SK-N-SH treated with all-trans-retinoic acid at 6 μM for 48 hours (cell line): ENCODE measurements around the gene CPSF2.

ENCODE experiments used
- ATAC-seq: fragments of 200-7000 bp; cut with Tn5 transposase; 3 replicates; pipeline ENCODE4 v1.9.1; 2020; ENCODE audit warnings: mild to moderate bottlenecking, moderate library complexity
- ARNTL ChIP-seq: fragments of 450-650 bp; formaldehyde crosslinking; IDR thresholded peaks from 2 replicates; pipeline ENCODE4 v1.5.0; 2020; ENCODE audit warnings: low read depth, mild to moderate bottlenecking, moderate library complexity, borderline replicate concordance
- BACH2 ChIP-seq: fragments of 250-450 bp; sonication (Bioruptor Pico); IDR thresholded peaks from 2 replicates; pipeline ENCODE4 v1.9.0; 2021; ENCODE audit warnings: mild to moderate bottlenecking, borderline replicate concordance
- CREB5 ChIP-seq: fragments of 250-450 bp; sonication (Bioruptor Pico); IDR thresholded peaks from 2 replicates; pipeline ENCODE4 v1.5.1; 2020; ENCODE audit warnings: low read depth, mild to moderate bottlenecking, moderate library complexity
- CSDC2 ChIP-seq: fragments of 250-450 bp; sonication (Bioruptor Pico); IDR thresholded peaks from 2 replicates; pipeline ENCODE4 v1.5.0; 2020; ENCODE audit warnings: mild to moderate bottlenecking, moderate library complexity
- CSRNP3 ChIP-seq: fragments of 250-450 bp; sonication (Bioruptor Pico); IDR thresholded peaks from 2 replicates; pipeline ENCODE4 v1.5.1; 2021; ENCODE audit warnings: mild to moderate bottlenecking, moderate library complexity
- GLIS3 ChIP-seq: fragments of 250-450 bp; sonication (Bioruptor Pico); IDR thresholded peaks from 2 replicates; pipeline ENCODE4 v1.5.0; 2020; ENCODE audit warnings: mild to moderate bottlenecking, moderate library complexity
- ISL1 ChIP-seq: fragments of 250-450 bp; sonication (Bioruptor Pico); IDR thresholded peaks from 2 replicates; pipeline ENCODE4 v2.1.2; 2022; ENCODE audit warnings: mild to moderate bottlenecking, moderate library complexity
- OSR1 ChIP-seq: fragments of 250-450 bp; sonication (Bioruptor Pico); IDR thresholded peaks from 2 replicates; pipeline ENCODE4 v1.8.0; 2022; ENCODE audit warnings: moderate library complexity, mild to moderate bottlenecking, inconsistent platforms
- PATZ1 ChIP-seq: fragments of 250-450 bp; sonication (Bioruptor Pico); IDR thresholded peaks from 2 replicates; pipeline ENCODE4 v1.8.0; 2020; ENCODE audit warnings: mild to moderate bottlenecking, moderate library complexity, borderline replicate concordance
- POU6F1 ChIP-seq: fragments of 250-450 bp; sonication (Bioruptor Pico); IDR thresholded peaks from 2 replicates; pipeline ENCODE4 v1.8.0; 2021; ENCODE audit warnings: low read depth, mild to moderate bottlenecking, moderate library complexity, borderline replicate concordance
- PPARA ChIP-seq: fragments of 250-450 bp; sonication (Bioruptor Pico); IDR thresholded peaks from 2 replicates; pipeline ENCODE4 v1.5.0; 2020; ENCODE audit warnings: mild to moderate bottlenecking, borderline replicate concordance
- RARB ChIP-seq: fragments of 250-450 bp; sonication (Bioruptor Pico); IDR thresholded peaks from 2 replicates; pipeline ENCODE4 v1.8.0; 2021; ENCODE audit warnings: mild to moderate bottlenecking, moderate library complexity
- TCF4 ChIP-seq: fragments of 250-450 bp; sonication (Bioruptor Pico); IDR thresholded peaks from 2 replicates; pipeline ENCODE4 v1.8.0; 2021; ENCODE audit warnings: mild to moderate bottlenecking, moderate library complexity, borderline replicate concordance
- TOX ChIP-seq: fragments of 250-450 bp; sonication (Bioruptor Pico); IDR thresholded peaks from 2 replicates; pipeline ENCODE4 v1.8.0; 2021; ENCODE audit warnings: mild to moderate bottlenecking, moderate library complexity, borderline replicate concordance
- TSHZ2 ChIP-seq: fragments of 250-450 bp; sonication (Bioruptor Pico); IDR thresholded peaks from 2 replicates; pipeline ENCODE4 v1.5.0; 2020; ENCODE audit warnings: mild to moderate bottlenecking, moderate library complexity
- ZC3H10 ChIP-seq: fragments of 250-450 bp; sonication (Bioruptor Pico); IDR thresholded peaks from 2 replicates; pipeline ENCODE4 v1.5.1; 2021; ENCODE audit warnings: mild to moderate bottlenecking, moderate library complexity
- ZFP3 ChIP-seq: fragments of 250-450 bp; sonication (Bioruptor Pico); IDR thresholded peaks from 2 replicates; pipeline ENCODE4 v1.5.0; 2020; ENCODE audit warnings: mild to moderate bottlenecking, moderate library complexity
- ZNF565 ChIP-seq: fragments of 450-650 bp; formaldehyde crosslinking; conservative IDR thresholded peaks from 2 replicates; pipeline ENCODE4 v1.5.0; 2020; ENCODE audit warnings: low read depth, mild to moderate bottlenecking, moderate library complexity
- ZNF8 ChIP-seq: fragments of 450-650 bp; formaldehyde crosslinking; IDR thresholded peaks from 2 replicates; pipeline ENCODE4 v1.5.0; 2020; ENCODE audit warnings: mild to moderate bottlenecking, moderate library complexity

Gene CPSF2

GRCh38 chr14:92207012-92207927 lies 85.5 kb downstream of the CPSF2 start:
- no peak for TF ChIP-seq CREB5 (CRISPR knock-in tag)
- no peak for TF ChIP-seq BACH2 (CRISPR knock-in tag)
- TF ChIP-seq ZFP3 (CRISPR knock-in tag), result no peak
- TF ChIP-seq ZC3H10, result no peak
- TF ChIP-seq TOX (CRISPR knock-in tag), result no peak
- TF ChIP-seq ARNTL (CRISPR knock-in tag), result no peak
- TF ChIP-seq CSDC2, result no peak
- no peak for TF ChIP-seq ISL1 (CRISPR knock-in tag)
- no peak for TF ChIP-seq PPARA (CRISPR knock-in tag)
- TF ChIP-seq TSHZ2 (CRISPR knock-in tag), result no peak
- no peak for TF ChIP-seq OSR1 (CRISPR knock-in tag)
- TF ChIP-seq TCF4 (CRISPR knock-in tag), result no peak
- TF ChIP-seq RARB (CRISPR knock-in tag), result no peak
- TF ChIP-seq PATZ1 (CRISPR knock-in tag), result no peak

GRCh38 chr14:92207928-92208265 lies 86.1 kb downstream of the CPSF2 start:
- TF ChIP-seq POU6F1, result no peak
- TF ChIP-seq ISL1 (CRISPR knock-in tag), result no peak
- TF ChIP-seq BACH2 (CRISPR knock-in tag), result no peak
- no peak for TF ChIP-seq ZFP3 (CRISPR knock-in tag)
- TF ChIP-seq GLIS3 (CRISPR knock-in tag), result no peak
- no peak for TF ChIP-seq ZNF565
- no peak for TF ChIP-seq ARNTL (CRISPR knock-in tag)
- no peak for TF ChIP-seq PATZ1 (CRISPR knock-in tag)
- no peak for TF ChIP-seq ZC3H10
- no peak for TF ChIP-seq CSRNP3
- no peak for TF ChIP-seq ZNF8 (CRISPR knock-in tag)
- no peak for TF ChIP-seq TSHZ2 (CRISPR knock-in tag)
- TF ChIP-seq TOX (CRISPR knock-in tag), result no peak
- TF ChIP-seq CREB5 (CRISPR knock-in tag), result no peak
- no peak for ATAC-seq

More at GRCh38 chr14:92207012-92207927, 85.5 kb downstream of the CPSF2 start:
- peak; percentile 32; the same call in 1 of the 3 replicates for ATAC-seq
